Endodermal cell (in vitro differentiated cells): ENCODE data around the gene PROSER2. TPM values are rescaled to one million over a fixed set of nuclear protein-coding genes. Genes with fewer than 3 reads are reported as not detected.

Source experiments
- DNase-seq: peaks from one replicate; pipeline ENCODE4 v3.0.0-alpha.2; 2017
- H3K27ac ChIP-seq: 2 replicates; pipeline ENCODE4 v1.5.1; 2013; ENCODE audit warnings: mild to moderate bottlenecking, low read depth, low read length, moderate library complexity
- H3K27me3 ChIP-seq: 2 replicates; pipeline ENCODE4 v1.6.1; 2013; ENCODE audit warnings: mild to moderate bottlenecking, low read length, moderate library complexity; ENCODE audit not compliant: insufficient read depth, control insufficient read depth, poor library complexity, severe bottlenecking
- H3K36me3 ChIP-seq: 2 replicates; pipeline ENCODE4 v1.7.0; 2013; ENCODE audit warnings: mild to moderate bottlenecking, low read length, moderate library complexity; ENCODE audit not compliant: control insufficient read depth, insufficient read depth
- H3K4me1 ChIP-seq: one replicate; pipeline ENCODE4 v1.7.0; 2013; ENCODE audit warnings: low read length; ENCODE audit not compliant: control insufficient read depth, insufficient read depth
- H3K4me3 ChIP-seq: 2 replicates; pipeline ENCODE4 v1.5.1; 2013; ENCODE audit warnings: mild to moderate bottlenecking, low read length, moderate library complexity
- H3K9ac ChIP-seq: 2 replicates; pipeline ENCODE4 v1.6.1; 2013; ENCODE audit warnings: mild to moderate bottlenecking, low read length, moderate library complexity; ENCODE audit not compliant: poor library complexity, severe bottlenecking; ENCODE audit errors: extremely low read depth
- H3K9me3 ChIP-seq: 2 replicates; pipeline ENCODE4 v1.6.1; 2013; ENCODE audit warnings: mild to moderate bottlenecking, low read length, moderate library complexity; ENCODE audit not compliant: control insufficient read depth
- H3K27ac Mint-ChIP-seq: 2 replicates; pipeline ENCODE4 v1.8.0; 2020; ENCODE audit warnings: mixed read lengths
- H3K27me3 Mint-ChIP-seq: 2 replicates; pipeline ENCODE4 v1.8.0; 2021; ENCODE audit warnings: mild to moderate bottlenecking, mixed read lengths; ENCODE audit not compliant: insufficient read depth
- H3K36me3 Mint-ChIP-seq: 2 replicates; pipeline ENCODE4 v1.8.0; 2020; ENCODE audit warnings: low read depth, mixed read lengths
- H3K4me1 Mint-ChIP-seq: 2 replicates; pipeline ENCODE4 v1.8.0; 2020; ENCODE audit warnings: mixed read lengths
- H3K4me3 Mint-ChIP-seq: 2 replicates; pipeline ENCODE4 v1.8.0; 2020; ENCODE audit warnings: mild to moderate bottlenecking, moderate library complexity, mixed read lengths
- H3K9me3 Mint-ChIP-seq: 2 replicates; pipeline ENCODE4 v1.8.0; 2020; ENCODE audit warnings: mild to moderate bottlenecking, mixed read lengths
- CTCF ChIP-seq: fragments of 200-600 bp; sonication (generic); conservative IDR thresholded peaks from 2 replicates; pipeline ENCODE4 v1.5.0; 2021; ENCODE audit warnings: antibody characterized with exemption, mild to moderate bottlenecking
- WGBS, 2 experiments: methylation state at CpG; one replicate each; pipeline versions ENCODE4 v1.1.5 to v1.1.7; 2013; ENCODE audit warnings: missing lambda C conversion rate in 2 of 2, mixed read lengths in 1 of 2; ENCODE audit not compliant: insufficient coverage in 1 of 2, insufficient read length in 1 of 2; 5-methylcytosine and 5-hydroxymethylcytosine counted together
- total RNA-seq, 2 donors: library from RNA; stranded (reverse); fragmentation: NEBNext Ultra II Directional in 1 of 2; extraction: Animal tissue kit (Norgen Biotek cat#: 25700) in 1 of 2; gene quantifications; 2 replicates in 1 of 2; 3 replicates in 1 of 2; pipeline ENCODE4 v1.2.1, GENCODE V29; 2021

Gene PROSER2
- total RNA-seq, 2 donors from 2014 or later, result 13.2 to 18.9 TPM

- peaks cover 3% of the 10 kb centered on the region for H3K27me3 Mint-ChIP-seq
- H3K9me3 Mint-ChIP-seq, result no peaks in the 10 kb centered on the region
- H3K9me3 ChIP-seq, result no peaks in the 10 kb centered on the region
- no peak overlapping the region for H3K27ac ChIP-seq
- DNase-seq, result no peak
- no peaks in the 10 kb centered on the region for H3K36me3 ChIP-seq
- TF ChIP-seq CTCF, result no peak
- H3K36me3 Mint-ChIP-seq, result no peaks in the 10 kb centered on the region
- H3K9ac ChIP-seq, result no peak overlapping the region
- 92 to 100% methylated on average over 1 to 3 of the region's 3 CpGs for WGBS, 2 experiments
- peaks cover 2% of the 10 kb centered on the region for H3K4me1 Mint-ChIP-seq
- no peak overlapping the region for H3K27ac Mint-ChIP-seq
- H3K4me3 ChIP-seq, result no peak overlapping the region
- H3K4me3 Mint-ChIP-seq, result no peak overlapping the region
- no peaks in the 10 kb centered on the region for H3K27me3 ChIP-seq
- no peaks in the 10 kb centered on the region for H3K4me1 ChIP-seq
Observed at GRCh38 chr10:11819027-11819426, 4.1 kb upstream of the PROSER2 start.

DNA sequence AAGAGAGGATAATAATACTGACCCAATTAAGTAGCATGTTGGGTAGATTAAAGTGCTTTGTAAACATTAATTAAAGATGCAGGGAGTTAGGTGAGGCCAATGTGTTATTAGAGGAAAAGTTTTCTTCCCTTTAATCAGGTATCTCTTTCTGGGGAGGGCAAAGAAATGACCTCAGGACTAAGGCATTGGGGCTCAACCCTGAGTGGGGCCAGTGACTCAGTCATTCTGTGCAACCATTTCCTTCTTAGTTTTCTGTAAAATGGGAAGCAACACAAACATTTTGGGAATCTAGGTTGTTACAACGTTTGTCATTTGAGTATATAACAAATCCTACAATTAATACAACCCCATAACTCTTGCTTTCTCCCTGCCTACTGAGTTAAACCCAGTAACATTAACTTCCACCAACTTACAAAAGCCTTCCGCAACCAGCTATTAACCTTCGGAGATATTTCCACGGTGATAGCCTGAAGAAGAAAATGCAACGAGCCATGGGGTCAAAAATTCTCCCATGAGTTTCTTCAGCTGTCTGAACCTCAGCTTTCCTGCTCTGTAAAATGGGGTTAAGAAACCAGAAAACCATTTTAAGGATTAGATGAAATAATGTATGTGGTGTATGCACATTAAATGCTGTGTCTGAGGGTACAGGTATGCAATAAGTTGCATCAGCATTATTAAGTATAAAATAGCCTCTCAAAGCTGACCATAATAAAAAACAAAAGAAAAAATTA, 965 bp upstream of the PROSER2 start:
- Mint-ChIP-seq H3K36me3 (no peaks in the 10 kb centered on the region), H3K27me3 (peaks cover 8% of the 10 kb centered on the region), H3K27ac (no peak overlapping the region), H3K4me3 (peak overlapping the region; percentile 71), H3K9me3 (no peaks in the 10 kb centered on the region), H3K4me1 (peaks cover 17% of the 10 kb centered on the region)
- Histone ChIP-seq H3K9me3 (no peaks in the 10 kb centered on the region), H3K36me3 (no peaks in the 10 kb centered on the region), H3K27me3 (no peaks in the 10 kb centered on the region), H3K4me3 (no peak overlapping the region), H3K4me1 (peaks cover 3% of the 10 kb centered on the region), H3K27ac (no peak overlapping the region), H3K9ac (no peak overlapping the region)
- TF ChIP-seq CTCF, result no peak
- 74 to 87% methylated on average over 5 of the region's 5 CpGs for WGBS, 2 experiments
- DNase-seq, result no peak

GRCh38 chr10:11822809-11823121, 391 bp upstream of the PROSER2 start:
- Histone ChIP-seq H3K36me3 (no peaks in the 10 kb centered on the region), H3K9me3 (no peaks in the 10 kb centered on the region), H3K4me3 (peak overlapping the region; percentile 93), H3K27me3 (no peaks in the 10 kb centered on the region), H3K4me1 (peaks cover 3% of the 10 kb centered on the region), H3K27ac (no peak overlapping the region), H3K9ac (peak overlapping the region; percentile 75)
- Mint-ChIP-seq H3K27me3 (peaks cover 8% of the 10 kb centered on the region), H3K4me3 (peak overlapping the region; percentile 71), H3K9me3 (no peaks in the 10 kb centered on the region), H3K36me3 (no peaks in the 10 kb centered on the region), H3K4me1 (peaks cover 17% of the 10 kb centered on the region), H3K27ac (no peak overlapping the region)
- 56 to 75% methylated on average over 1 to 4 of the region's 8 CpGs for WGBS, 2 experiments
- TF ChIP-seq CTCF, result no peak
- DNase-seq, result no peak
